Measurements from ENCODE around the gene MBD6.

GRCh38 chr12:57520053-57520818 is 2.4 kb upstream of the MBD6 start, which contains the start of gene DDIT3:
- TF ChIP-seq, protein P1, sequence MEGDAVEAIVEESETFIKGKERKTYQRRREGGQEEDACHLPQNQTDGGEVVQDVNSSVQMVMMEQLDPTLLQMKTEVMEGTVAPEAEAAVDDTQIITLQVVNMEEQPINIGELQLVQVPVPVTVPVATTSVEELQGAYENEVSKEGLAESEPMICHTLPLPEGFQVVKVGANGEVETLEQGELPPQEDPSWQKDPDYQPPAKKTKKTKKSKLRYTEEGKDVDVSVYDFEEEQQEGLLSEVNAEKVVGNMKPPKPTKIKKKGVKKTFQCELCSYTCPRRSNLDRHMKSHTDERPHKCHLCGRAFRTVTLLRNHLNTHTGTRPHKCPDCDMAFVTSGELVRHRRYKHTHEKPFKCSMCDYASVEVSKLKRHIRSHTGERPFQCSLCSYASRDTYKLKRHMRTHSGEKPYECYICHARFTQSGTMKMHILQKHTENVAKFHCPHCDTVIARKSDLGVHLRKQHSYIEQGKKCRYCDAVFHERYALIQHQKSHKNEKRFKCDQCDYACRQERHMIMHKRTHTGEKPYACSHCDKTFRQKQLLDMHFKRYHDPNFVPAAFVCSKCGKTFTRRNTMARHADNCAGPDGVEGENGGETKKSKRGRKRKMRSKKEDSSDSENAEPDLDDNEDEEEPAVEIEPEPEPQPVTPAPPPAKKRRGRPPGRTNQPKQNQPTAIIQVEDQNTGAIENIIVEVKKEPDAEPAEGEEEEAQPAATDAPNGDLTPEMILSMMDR (IDR thresholded peaks at IDR 0.05), result no peak
- TF ChIP-seq POLR2AphosphoS5 (IDR thresholded peaks at IDR 0.05), result peak; percentile 99

All from upper lobe of left lung (tissue), 4 donors.